NCI-H2029 (cell line): Measurements from ENCODE around the gene CHST8.
"Not testable (repeated sequence)": the region's sequence is repeated elsewhere in the genome, so short reads cannot be mapped to it uniquely, and the experiment has no call there.

ENCODE experiments used
- DNase-seq: peaks from one replicate; lab custom pipeline; 2025; lab: John Stamatoyannopoulos, UW

Gene CHST8

DNA sequence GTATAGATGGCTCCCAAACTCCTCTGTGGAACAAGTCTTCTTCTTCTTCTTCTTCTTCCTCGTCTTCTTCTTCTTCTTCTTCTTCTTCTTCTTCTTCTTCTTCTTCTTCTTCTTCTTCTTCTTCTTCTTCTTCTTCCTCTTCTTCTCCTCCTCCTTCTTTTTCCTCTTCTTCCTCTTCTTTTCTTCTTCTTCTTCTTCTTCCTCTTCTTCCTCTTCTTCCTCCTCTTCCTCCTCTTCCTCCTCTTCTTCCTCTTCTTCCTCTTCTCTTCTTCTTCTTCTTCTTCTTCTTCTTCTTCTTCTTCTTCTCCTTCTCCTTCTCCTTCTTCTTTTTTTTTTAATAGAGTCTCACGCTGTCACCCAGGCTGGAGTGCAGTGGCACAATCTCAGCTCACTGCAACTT, 3.4 kb upstream of the CHST8 start:
- not testable (repeated sequence) for DNase-seq

- no peak for DNase-seq
These were observed 2.9 kb upstream of the CHST8 start for GRCh38 chr19:33618884-33619283.

DNA sequence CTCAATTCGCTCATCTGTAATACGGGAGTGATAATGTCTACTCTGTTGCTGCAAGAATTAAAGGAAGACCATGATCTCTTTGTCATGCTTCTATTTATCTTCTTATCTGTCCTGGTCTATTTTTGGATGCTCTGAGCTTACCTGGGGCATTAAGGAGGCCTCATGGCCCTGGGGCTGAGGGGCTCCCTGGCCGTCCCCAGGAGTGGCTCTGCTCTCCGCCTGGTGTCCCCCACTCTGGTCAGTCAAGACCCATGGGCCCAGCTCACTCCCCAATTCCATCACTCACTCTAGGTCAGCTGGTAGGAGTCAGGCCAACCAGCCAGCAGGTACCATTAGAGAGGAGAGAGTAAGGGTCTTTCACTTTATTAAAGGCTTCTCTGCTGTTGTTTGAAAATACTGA, 1.1 kb upstream of the CHST8 start:
- DNase-seq = no peak

GRCh38 chr19:33621065-33621785, 528 bp upstream of the CHST8 start:
- no peak for DNase-seq

DNA sequence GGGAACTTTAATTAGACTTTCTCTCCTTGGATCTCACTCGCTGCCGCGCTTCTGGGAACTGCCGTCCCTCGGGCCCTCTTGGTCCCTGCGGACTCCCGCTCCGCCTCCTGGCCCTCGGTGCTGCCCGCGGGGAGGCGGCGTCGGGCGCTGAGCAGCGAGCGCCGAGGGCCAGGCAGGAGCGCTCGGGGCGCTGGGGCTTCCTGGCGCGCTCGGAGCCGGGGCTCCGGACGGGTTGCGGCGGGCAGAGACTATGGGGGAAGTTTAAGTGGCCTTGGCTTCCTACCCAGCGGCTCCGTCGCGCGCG, 704 bp downstream of the CHST8 start:
- DNase-seq = peak; percentile 19

- DNase-seq = no peak
These were observed 1.2 kb downstream of the CHST8 start for GRCh38 chr19:33622809-33623511.

DNA sequence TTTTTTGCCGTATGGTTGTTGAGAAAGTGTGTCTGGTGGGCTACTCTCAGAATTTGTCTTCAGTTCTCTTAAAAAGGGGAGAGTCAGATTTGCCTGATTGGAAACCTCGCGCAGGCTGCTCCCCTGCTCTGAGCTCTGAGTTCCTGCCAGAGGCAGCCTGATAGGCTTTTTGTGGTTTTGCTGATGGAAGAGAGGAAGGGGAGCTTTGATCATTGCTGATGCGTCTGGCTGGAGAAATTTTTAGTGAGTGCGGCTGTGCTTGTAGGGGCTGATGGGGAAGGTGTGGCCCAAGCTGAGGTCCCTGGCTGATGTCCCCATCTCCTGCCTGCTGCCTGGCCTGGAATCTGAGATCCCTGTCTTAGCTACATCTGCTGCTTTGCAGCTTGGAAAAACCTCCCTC, 2.8 kb downstream of the CHST8 start:
- no peak for DNase-seq

- no peak for DNase-seq
These were observed 5.8 kb downstream of the CHST8 start for GRCh38 chr19:33627526-33627925.

DNA sequence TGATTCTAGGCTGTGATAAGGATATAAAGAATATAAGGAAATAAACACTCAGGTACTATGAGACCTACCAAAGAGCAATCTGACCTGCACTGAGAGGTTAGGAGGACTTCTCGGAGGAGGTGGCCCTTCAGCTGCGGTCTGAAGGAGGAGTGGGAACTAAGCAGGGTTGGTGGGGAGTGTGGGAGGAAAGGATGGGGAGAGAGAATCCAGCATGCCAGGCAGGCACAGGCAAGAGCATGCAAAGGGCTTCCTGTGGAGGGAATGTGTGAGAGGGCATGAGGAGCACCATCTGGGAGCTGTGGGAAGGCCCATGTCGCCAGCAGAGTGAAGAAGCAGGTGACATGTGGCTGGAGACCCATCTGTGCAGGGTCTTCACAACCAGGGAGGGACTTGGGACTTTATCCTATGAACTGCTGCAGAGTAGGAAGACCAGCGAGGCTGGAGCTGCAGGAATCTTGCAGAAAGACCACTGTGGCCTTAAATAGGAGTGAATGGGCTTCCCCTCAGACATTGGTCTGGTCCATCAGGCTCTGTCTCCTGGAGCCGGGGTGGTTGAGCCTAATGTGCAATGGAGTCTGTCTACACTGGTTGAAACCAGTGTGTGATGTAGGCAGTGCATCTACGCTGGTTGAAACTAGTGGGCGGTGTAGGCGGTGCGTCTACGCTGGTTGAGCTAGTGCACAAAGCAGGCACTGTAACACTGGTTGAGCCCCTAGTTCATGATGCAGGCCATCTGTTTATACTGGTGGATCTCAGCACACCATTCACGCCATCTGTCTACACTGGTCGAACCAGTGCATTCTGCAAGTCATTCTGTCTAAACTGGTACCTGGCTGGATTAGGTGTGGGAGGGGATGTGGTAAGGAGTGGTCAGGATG, 6.4 kb downstream of the CHST8 start:
- no peak for DNase-seq

DNA sequence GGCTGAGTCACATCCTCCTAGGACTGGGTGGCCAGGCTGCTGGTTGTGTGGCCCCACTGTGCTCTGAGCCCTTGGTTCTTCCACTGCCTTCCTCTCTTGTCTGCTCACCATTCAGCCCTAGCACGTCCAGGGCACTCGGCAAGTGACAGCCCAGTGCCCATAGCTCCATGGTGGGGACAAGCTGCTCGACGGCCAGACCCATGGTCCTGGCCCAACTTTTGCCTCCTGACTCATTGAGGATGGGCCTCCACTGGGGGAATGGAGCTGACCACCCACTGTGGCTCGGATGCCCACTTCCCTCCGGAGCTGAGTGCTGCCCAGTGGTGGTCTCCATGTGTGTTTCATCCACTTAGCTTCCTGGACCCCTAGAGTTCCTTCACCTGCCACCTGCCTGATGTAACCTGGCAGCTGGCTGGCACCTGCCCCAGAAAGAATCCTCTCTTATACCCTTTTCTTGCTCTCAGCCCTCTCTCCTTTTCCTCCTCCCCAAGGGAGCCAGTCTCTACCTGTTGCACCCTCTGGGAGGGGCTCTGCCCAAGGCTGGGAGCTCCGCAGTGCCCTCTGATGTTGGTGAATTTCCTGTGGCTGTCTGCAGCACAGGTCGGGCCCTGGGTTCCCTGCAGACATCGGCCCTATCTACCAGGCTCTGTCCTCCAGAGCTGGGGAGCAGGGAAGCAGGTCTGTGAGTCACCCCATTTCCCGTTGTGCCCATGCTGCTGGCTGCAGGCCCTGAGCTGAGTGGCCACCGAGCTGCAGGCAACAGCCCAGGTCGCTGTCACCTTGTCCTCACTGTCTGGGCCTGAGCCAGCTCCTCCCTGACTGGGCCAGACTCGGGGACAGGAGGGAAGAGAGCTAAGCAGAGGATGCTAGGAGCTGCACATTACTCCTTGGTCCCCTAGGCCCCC, 7.4 kb downstream of the CHST8 start:
- no peak for DNase-seq

- no peak for DNase-seq
These were observed 8.1 kb downstream of the CHST8 start for GRCh38 chr19:33629826-33630375.

DNA sequence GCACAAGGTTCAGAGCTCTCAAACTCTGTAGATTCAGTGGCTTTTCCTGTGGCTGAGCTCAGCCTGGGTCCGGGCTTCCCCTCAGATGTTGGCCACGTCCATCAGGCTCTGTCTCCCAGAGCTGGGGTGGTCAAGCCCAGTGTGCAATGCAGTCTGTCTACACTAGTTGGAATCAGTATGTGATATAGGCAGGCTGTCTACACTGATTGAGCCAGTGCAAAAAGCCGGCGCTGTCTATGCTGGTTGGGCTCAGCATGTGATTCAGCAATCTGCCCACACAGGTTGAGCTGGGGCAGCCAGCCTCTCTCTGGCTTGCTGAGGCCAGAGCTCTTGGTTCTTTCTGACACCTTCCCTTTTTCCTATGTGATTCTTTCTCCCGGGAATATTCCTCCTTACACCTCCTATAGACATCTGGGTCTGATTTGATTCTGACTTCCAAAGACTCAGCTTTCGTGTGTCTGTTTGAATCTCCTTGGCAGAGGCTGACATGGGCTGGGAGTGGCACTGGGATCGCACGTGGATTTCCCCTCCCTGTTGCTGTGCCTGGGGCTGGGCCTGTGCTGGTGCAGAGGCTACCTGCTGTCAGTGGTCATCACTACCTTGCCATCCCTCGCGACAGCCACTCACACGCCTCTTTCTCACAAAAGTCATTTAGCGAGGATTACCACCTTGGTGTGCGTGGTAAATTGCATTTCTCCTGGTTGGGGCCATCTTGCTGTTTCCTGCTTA, 9.3 kb downstream of the CHST8 start:
- DNase-seq = no peak

DNA sequence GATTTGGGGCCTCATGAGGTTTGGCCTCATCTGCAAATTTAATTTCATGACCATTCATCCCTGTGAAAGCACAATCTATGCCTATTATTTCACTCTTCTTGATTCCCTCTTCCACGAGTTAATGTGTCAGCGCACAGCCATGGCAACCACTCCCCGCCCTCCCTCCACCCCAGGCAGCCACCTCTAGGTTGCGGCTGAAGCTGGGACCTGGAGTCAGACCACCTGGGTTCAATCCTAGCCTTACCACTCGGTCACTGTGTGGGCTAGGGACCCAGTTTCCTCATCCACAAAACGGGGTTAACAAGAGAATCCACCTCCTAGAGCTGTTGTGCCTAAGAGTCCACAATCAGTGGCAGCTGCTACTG, 9.8 kb downstream of the CHST8 start:
- no peak for DNase-seq

DNA sequence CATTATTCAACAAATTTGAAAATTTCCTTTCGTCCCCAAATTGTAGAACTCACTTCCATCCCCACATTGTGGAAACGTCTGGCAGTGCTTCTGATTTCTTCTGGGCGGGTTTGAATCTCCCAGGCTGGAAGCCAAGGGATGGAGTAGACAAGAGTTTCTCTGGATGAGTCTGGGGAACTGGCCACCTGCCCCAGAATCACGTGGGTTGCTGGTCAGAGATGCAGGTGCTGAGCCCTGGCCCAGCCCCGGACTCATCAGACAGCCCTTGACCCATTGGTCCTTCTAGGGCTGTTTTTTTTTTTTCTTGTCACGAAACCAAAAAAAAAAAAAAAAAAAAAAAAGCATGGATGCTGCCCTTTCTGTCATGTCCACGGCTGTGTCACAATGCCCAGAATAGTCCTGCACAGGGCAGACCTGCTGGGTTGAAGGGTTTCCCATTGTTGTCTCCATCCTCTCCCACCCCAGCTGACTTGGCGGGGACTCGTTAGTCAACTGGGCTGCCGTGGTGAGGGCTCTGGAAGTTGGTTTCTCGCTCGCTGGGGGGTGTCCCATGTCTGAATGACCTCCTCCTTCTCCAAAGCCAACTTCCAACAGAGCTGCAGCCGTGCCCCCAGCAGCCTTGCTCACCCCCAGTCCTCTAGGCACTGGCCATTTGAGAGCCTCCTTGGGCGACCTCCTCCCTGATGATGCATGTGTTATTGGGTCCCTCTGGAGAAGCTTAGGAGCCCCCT, 12.8 kb downstream of the CHST8 start:
- no peak for DNase-seq

DNA sequence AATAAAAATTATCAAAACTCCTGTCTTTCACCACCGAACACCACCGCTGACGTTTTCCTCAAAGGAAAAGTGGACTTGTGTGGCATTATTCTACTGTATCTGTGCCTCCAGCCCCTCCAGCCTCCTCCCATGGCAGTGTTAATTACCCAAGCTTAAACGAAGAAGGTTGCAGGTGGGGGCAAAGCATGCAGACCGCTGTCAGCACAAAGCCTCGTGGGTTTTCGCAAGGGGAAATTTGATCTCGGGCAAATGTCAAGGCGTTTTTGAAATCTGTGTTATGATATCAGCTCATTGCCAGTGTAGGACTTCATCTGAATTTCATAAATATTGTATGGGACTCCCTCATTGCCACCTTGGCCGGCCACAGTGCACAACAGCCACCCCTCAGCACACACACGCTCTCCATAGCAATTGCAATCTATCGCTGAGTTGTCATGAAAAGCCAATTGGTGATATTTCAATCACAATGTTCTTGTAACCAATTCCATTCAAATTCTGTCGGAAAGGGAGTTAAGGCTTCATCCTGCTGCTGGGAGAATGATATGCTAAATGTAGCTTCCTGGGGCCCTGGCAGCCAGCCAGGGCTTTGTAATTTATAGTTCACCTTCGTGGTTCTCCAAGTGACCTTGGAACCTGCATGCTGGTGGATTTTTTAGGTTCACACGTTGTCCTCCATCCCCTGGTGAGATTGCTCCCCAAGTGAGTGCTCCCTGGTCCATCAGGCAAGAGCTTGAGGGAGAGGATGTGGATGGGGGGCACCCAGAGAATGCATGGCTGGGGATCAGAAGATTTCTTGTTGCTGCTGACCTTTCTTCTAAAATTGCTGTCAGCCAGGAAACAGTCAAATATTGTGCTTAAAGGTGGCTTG, 16.6 kb downstream of the CHST8 start:
- DNase-seq = no peak

- DNase-seq = no peak
These were observed 17.4 kb downstream of the CHST8 start for GRCh38 chr19:33639035-33639681.

DNA sequence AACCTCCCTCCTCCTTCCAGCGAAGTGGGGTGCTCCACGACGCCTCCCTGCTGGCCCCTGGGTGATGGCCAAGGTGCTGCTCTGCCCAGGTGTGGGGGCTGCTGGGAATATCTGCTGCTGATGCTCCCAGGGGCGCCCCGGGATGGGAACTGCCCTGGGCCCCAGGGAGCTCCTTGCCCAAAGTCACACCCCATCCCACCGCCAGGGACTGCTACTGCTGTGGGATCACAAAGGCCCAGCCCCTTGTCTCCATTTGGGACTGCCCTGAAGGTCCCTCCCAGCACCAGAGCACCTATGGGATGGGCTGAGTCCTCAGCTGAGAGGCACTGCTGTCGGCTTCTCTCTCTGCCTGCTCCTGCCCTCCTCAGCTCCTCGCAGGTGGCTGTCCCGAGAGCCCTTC, 19.0 kb downstream of the CHST8 start:
- no peak for DNase-seq

DNA sequence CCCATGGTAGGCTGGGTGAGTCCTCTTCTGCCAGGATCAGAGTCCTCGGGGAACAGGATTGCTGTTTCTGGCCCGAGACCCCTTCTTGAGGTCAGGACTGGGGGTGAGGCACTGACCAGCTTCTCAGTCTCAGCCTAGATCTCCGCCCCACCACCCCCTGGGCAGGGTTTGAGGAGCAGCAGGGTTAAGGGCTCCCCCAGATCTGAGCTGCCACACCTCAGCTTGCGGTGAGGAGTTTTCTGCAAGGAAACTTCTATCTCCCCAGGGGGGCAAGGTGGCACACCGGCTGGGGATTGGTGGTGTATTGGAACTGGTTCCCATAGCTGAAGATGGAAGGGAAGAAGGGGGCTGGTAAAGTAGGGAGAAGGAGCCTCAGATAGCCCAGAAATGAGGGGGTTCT, 19.5 kb downstream of the CHST8 start:
- no peak for DNase-seq

DNA sequence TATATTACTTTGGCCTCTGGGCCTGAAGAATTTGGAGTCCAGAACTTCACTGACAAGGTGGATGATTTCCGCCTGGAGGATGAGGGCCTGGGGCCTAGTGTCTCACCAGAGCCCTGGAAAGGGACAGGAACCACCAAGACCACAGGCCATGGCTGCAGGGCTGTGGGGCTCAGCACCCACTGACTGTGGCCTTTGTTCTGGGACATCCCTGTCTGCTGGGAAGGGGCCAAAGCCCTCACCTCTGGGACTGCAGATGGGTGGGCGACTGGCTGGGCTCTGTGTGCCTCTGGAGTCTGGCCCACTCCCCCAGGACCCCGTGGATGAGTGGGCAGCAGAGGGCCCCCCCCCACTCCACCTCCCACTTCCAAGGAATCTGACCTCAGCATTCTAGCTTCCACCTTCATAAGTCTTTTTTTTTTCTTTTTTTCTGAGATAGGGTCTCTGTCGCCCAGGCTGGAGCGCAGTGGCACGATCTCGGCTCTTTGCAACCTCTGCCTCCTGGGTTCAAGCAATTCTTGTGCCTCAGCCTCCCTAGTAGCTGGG, 20.3 kb downstream of the CHST8 start:
- DNase-seq = no peak
